BJ (cell line): ENCODE measurements around the gene ZDHHC14. TPM values are rescaled to one million over a fixed set of nuclear protein-coding genes. Genes with fewer than 3 reads are reported as not detected.

Experiments used
- CTCF ChIA-PET: fragments of 350-600 bp; formaldehyde crosslinking; extraction: SDS; loops from one replicate; lab custom pipeline; 2021; ENCODE audit warnings: antibody characterized with exemption, inconsistent platforms; lab: Yijun Ruan, JAX
- POLR2A ChIA-PET: fragments of 300-600 bp; sonication (Branson Sonifier 250); formaldehyde crosslinking; extraction: SDS; loops from one replicate; lab custom pipeline; 2021; ENCODE audit warnings: antibody characterized with exemption; lab: Charles Lee
- DNase-seq: peaks from one replicate; pipeline ENCODE4 v3.0.0-alpha.2; 2011; ENCODE audit warnings: low read depth
- H3K27me3 ChIP-seq: 2 replicates; pipeline ENCODE4 v1.6.0; 2011; ENCODE audit warnings: low read length; ENCODE audit not compliant: control insufficient read depth, insufficient read depth
- H3K36me3 ChIP-seq: 2 replicates; pipeline ENCODE4 v1.5.1; 2011; ENCODE audit warnings: low read length; ENCODE audit not compliant: control insufficient read depth, insufficient read depth
- H3K4me3 ChIP-seq: 2 replicates; pipeline ENCODE4 v1.5.1; 2011; ENCODE audit warnings: low read depth, mild to moderate bottlenecking, control low read depth, low read length
- CTCF ChIP-seq: IDR thresholded peaks from 2 replicates; pipeline ENCODE4 v1.5.1; 2011; ENCODE audit warnings: low read depth, mild to moderate bottlenecking, control low read depth, inconsistent platforms, low read length, moderate library complexity; ENCODE audit not compliant: insufficient read depth
- polyA plus RNA-seq: library from polyadenylated mRNA; depleted of rRNA; stranded (reverse); fragments of >200 nt; gene quantifications from 2 replicates; pipeline ENCODE4 v1.2.3, GENCODE V29; 2011

The ZDHHC14 gene
- polyA plus RNA-seq, 1 experiment: 3.6 TPM

- Histone ChIP-seq H3K4me3 (no peak overlapping the region), H3K27me3 (no peaks in the 10 kb centered on the region), H3K36me3 (no peaks in the 10 kb centered on the region)
- DNase-seq: no peak
- CTCF ChIA-PET: interaction anchor here (0.9 kb wide), 1 partner anchor 8 kb away, joined by 3 read pairs; no protein-coding TSS in a partner anchor
- TF ChIP-seq CTCF: no peak
- POLR2A ChIA-PET: no interaction called here
Measured at GRCh38 chr6:157625764-157626163, 244.8 kb downstream of the ZDHHC14 start.

GRCh38 chr6:157627195-157627966 lies 246.4 kb downstream of the ZDHHC14 start:
- Histone ChIP-seq H3K36me3 (no peaks in the 10 kb centered on the region), H3K27me3 (no peaks in the 10 kb centered on the region), H3K4me3 (no peak overlapping the region)
- no peak for TF ChIP-seq CTCF
- ChIA-PET POLR2A (no interaction called here), CTCF (no interaction called here)
- DNase-seq: no peak

GRCh38 chr6:157628463-157628862 lies 247.5 kb downstream of the ZDHHC14 start:
- ChIA-PET CTCF (no interaction called here), POLR2A (no interaction called here)
- Histone ChIP-seq H3K27me3 (no peaks in the 10 kb centered on the region), H3K36me3 (no peaks in the 10 kb centered on the region), H3K4me3 (no peak overlapping the region)
- no peak for DNase-seq
- TF ChIP-seq CTCF: no peak

GRCh38 chr6:157629220-157629619 lies 248.2 kb downstream of the ZDHHC14 start:
- POLR2A ChIA-PET: no interaction called here
- TF ChIP-seq CTCF: no peak
- CTCF ChIA-PET: no interaction called here
- Histone ChIP-seq H3K36me3 (no peaks in the 10 kb centered on the region), H3K27me3 (no peaks in the 10 kb centered on the region), H3K4me3 (no peak overlapping the region)
- no peak for DNase-seq

DNA sequence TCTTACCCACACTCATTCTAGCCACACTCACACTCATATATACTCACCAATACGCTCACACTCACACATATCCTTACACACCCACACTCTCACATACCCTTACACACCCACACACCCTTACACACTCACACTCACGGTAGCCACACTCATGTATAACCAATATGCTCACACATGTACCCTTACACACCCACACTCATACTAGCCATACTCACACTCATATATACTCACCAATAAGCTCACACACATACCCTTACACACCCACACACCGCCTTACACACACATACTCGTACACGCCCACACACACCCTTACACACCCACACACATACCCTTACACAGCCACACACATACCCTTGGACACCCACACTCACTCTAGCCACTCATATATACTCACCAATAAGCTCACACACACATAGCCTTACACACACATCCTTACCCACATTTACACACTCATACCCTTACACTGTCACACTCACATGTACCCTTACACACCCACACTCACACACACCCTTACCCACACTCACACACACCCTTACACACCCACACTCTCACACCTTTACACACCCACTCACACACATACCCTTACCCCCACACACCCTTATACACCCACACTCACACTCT lies 249.6 kb downstream of the ZDHHC14 start:
- TF ChIP-seq CTCF: no peak
- DNase-seq: no peak
- Histone ChIP-seq H3K36me3 (no peaks in the 10 kb centered on the region), H3K4me3 (no peak overlapping the region), H3K27me3 (no peaks in the 10 kb centered on the region)
- POLR2A ChIA-PET: no interaction called here
- CTCF ChIA-PET: no interaction called here
